HCT116 (cell line): ENCODE measurements around the gene RTN4.

Source experiments
- CTCF ChIP-seq, 3 experiments: fragments of 200-600 bp in 1 of 3; sonication (generic) in 1 of 3; IDR thresholded peaks in 2 of 3; conservative IDR thresholded peaks in 1 of 3; 2 replicates each; pipeline ENCODE4 v1.5.1; 2012 to 2017; ENCODE audit warnings: low read depth in 2 of 3, low read length in 2 of 3, antibody characterized with exemption in 1 of 3, borderline replicate concordance in 1 of 3, control low read depth in 1 of 3, mild to moderate bottlenecking in 1 of 3, mixed read lengths in 1 of 3, mixed run types in 1 of 3, moderate library complexity in 1 of 3; ENCODE audit not compliant: insufficient read depth in 1 of 3
- EZH2 ChIP-seq: fragments of 200-600 bp; sonication (generic); IDR thresholded peaks from 2 replicates; pipeline ENCODE4 v1.6.1; 2017; ENCODE audit warnings: antibody characterized with exemption, mixed run types
- EZH2phosphoT487 ChIP-seq: fragments of 200-600 bp; IDR thresholded peaks from 2 replicates; pipeline ENCODE4 v1.6.1; 2018; ENCODE audit warnings: antibody characterized with exemption, borderline replicate concordance
- JUND ChIP-seq: IDR thresholded peaks from 2 replicates; pipeline ENCODE4 v1.6.1; 2012
- POLR2AphosphoS5 ChIP-seq: IDR thresholded peaks from 2 replicates; pipeline ENCODE4 v1.6.1; 2011; ENCODE audit warnings: mild to moderate bottlenecking, low read depth, low read length, moderate library complexity
- RAD21 ChIP-seq: IDR thresholded peaks from 2 replicates; pipeline ENCODE4 v1.6.1; 2012; ENCODE audit warnings: low read depth, mild to moderate bottlenecking
- TCF7L2 ChIP-seq: IDR thresholded peaks from 2 replicates; pipeline ENCODE4 v1.7.0; 2011; ENCODE audit warnings: borderline replicate concordance, inconsistent platforms; ENCODE audit not compliant: insufficient read depth, insufficient read length; ENCODE audit errors: extremely low read depth
- ZNF274 ChIP-seq: fragments of 200-500 bp; sonication (Bioruptor generic); IDR thresholded peaks from 2 replicates; pipeline ENCODE4 v1.6.1; 2014; ENCODE audit warnings: mild to moderate bottlenecking, low read depth, low read length, inconsistent platforms

- TF ChIP-seq JUND (no peak), CTCF (IDR thresholded peaks at IDR 0.05 in 2 of 3, conservative IDR thresholded peaks at IDR 0.05 in 1 of 3; ENCODE audit: borderline replicate concordance in 1 of 3, insufficient read depth in 1 of 3, low read depth in 2 of 3, low read length in 2 of 3) (no peak), RAD21 (no peak), EZH2phosphoT487 (no peak), POLR2AphosphoS5 (no peak; the same call in 1 of the 2 replicates), TCF7L2 (no peak), ZNF274 (no peak), EZH2 (no peak)
These were observed 81.6 kb downstream of the RTN4 start for GRCh38 chr2:54968561-54969218.
